ENCODE results near the gene RGS6.

- no peak for TF ChIP-seq POLR2A (IDR thresholded peaks at IDR 0.05; ENCODE audit: low read length)
- no peak for TF ChIP-seq GATA1 (IDR thresholded peaks at IDR 0.05; ENCODE audit: low read depth, low read length)
These were observed 76.4 kb downstream of the RGS6 start for GRCh38 chr14:72008666-72009065.
